ENCODE results near the gene HBA2.
"Not testable (repeated sequence)": the region's sequence is repeated elsewhere in the genome, so short reads cannot be mapped to it uniquely, and the experiment has no call there.

Gene HBA2

DNA sequence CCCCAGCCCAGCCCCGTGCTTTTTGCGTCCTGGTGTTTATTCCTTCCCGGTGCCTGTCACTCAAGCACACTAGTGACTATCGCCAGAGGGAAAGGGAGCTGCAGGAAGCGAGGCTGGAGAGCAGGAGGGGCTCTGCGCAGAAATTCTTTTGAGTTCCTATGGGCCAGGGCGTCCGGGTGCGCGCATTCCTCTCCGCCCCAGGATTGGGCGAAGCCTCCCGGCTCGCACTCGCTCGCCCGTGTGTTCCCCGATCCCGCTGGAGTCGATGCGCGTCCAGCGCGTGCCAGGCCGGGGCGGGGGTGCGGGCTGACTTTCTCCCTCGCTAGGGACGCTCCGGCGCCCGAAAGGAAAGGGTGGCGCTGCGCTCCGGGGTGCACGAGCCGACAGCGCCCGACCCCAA, 3.3 kb downstream of the HBA2 start:
- not testable (repeated sequence) for DNase-seq

- not testable (repeated sequence) for DNase-seq
Observed at GRCh38 chr16:176477-177382, 4.1 kb downstream of the HBA2 start, which contains the start of gene HBA1. HBA1 (plus strand) TSS chr16:176680; CDS start chr16:176717, 37 bp downstream.

DNA sequence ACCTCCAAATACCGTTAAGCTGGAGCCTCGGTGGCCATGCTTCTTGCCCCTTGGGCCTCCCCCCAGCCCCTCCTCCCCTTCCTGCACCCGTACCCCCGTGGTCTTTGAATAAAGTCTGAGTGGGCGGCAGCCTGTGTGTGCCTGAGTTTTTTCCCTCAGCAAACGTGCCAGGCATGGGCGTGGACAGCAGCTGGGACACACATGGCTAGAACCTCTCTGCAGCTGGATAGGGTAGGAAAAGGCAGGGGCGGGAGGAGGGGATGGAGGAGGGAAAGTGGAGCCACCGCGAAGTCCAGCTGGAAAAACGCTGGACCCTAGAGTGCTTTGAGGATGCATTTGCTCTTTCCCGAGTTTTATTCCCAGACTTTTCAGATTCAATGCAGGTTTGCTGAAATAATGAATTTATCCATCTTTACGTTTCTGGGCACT, 4.7 kb downstream of the HBA2 start:
- DNase-seq: no peak

GRCh38 chr16:177981-178667, 5.4 kb downstream of the HBA2 start:
- DNase-seq: no peak

DNA sequence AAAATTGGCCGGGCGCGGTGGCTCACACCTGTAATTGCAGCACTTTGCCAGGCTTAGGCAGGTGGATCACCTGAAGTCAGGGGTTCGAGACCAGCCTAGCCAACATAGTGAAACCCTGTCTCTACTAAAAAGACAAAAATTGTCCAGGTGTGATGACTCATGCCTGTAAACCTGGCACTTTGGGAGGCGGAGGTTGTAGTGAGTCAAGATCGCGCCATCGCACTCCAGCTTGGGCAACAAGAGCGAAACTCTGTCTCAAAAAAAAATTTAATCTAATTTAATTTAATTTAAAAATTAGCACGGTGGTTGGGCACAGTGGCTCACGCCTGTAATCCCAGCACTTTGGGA, 6.0 kb downstream of the HBA2 start:
- DNase-seq: no peak

DNA sequence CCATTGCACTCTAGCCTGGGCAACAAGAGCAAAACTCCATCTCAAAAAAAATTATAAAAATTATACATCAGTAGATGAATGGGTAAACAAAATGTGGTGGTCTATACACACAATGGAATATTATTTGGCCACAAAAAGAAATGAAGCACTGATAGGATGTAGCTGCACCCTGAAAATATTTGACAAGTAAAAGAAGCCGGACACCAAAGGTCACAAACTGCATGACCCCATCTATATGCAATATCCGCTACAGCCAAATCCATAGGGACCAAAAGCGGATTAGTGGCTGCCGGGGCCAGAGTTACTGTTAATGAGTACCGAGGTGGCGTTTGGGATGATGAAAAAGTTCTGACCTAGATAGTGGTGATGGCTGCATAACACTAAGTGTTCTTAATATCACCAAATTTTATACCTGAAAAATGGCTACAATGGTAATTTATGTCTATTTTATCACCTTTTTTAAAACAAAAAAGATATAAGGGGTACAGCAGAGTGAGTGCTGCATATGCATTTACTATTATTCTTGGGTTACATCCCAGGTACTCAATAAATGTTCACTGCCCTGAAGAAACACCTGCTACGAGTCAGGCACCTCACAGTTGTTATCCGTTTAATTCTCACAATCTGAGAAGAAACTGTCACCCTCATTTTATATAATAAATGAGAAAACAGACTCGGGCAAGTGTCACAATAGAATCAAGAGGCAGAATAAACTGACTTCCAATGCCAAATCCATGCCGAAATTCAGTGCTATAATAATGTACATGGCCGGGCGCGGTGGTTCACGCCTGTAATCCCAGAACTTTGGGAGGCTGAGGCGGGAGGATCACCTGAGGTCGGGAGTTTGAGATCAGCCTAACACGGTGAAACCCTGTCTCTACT, 6.8 kb downstream of the HBA2 start:
- no peak for DNase-seq

DNA sequence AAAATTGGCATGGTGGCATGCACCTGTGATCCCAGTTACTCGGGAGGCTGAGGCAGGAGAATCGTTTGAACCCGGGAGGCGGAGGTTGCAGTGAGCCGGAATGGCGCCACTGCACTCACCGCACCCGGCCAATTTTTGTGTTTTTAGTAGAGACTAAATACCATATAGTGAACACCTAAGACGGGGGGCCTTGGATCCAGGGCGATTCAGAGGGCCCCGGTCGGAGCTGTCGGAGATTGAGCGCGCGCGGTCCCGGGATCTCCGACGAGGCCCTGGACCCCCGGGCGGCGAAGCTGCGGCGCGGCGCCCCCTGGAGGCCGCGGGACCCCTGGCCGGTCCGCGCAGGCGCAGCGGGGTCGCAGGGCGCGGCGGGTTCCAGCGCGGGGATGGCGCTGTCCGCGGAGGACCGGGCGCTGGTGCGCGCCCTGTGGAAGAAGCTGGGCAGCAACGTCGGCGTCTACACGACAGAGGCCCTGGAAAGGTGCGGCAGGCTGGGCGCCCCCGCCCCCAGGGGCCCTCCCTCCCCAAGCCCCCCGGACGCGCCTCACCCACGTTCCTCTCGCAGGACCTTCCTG, 7.5 kb downstream of the HBA2 start, which contains the start of gene HBQ1:
TSS of gene HBQ1 (plus strand) at position 359 of the 575 bp plus-strand sequence. CDS start at position 387, 28 bp downstream.
- DNase-seq: no peak

- peak; percentile 9 for DNase-seq
Observed at GRCh38 chr16:180681-181564, 8.2 kb downstream of the HBA2 start.

- DNase-seq: no peak
Observed at GRCh38 chr16:181565-182021, 8.9 kb downstream of the HBA2 start.

DNA sequence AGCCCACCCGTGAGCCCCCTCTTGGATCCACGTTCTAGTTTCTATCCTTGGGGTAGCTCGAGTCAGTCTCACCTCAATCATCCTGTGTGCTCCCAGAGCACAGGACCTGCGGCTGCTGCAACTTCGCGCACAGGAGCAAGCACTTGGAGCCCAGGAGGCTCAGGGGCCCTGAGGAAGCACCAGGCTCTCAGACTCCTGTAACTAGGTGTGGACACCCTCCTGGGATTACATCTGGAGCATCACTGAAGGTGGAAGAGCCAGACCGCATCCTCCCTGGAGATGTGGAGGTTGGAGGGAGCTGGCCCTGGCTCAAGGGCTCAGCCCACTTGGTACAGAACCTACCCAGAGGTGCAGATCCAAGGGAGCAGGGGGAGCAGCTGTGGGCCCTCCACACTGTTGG, 10.3 kb downstream of the HBA2 start:
- DNase-seq: no peak

- DNase-seq: no peak
Observed at GRCh38 chr16:185213-185612, 12.5 kb downstream of the HBA2 start.

DNA sequence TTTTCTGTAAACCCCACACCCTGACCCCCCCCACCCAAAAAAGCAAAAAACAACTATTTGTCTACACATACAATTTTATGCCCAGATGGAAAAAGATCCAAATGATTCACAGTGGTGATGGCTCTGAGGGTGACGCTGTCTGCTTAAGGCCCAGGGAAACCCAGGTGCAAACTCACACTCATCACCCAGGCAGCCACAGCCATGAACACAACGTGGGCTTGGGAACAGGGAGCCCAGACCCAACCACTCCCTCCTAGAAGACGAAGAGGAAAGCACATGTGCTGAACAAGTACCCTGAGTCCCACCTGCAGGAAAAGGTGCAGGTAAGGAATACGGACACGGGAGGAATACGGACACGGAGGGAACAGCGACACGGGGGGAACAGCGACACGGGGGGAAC, 13.0 kb downstream of the HBA2 start:
- no peak for DNase-seq

DNA sequence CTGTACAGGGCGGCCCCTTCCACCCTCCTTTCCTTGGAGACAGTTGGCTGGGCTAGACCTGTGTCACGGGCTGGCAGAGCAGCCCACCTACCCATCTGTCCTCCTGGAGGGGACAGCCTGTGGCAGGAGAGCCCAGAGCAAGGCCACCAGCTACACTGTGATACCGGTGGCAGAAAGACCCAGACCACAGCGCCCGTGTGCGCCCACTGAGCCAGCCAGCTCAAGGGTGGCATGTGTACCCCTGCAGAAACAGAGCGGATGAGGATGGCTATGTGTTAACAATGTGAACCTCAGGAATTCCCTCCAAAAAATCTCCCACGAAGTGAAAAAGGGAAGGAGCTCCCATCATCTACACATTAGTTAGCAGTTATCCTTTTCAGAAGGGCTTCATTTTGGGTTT, 14.7 kb downstream of the HBA2 start:
- no peak for DNase-seq

DNA sequence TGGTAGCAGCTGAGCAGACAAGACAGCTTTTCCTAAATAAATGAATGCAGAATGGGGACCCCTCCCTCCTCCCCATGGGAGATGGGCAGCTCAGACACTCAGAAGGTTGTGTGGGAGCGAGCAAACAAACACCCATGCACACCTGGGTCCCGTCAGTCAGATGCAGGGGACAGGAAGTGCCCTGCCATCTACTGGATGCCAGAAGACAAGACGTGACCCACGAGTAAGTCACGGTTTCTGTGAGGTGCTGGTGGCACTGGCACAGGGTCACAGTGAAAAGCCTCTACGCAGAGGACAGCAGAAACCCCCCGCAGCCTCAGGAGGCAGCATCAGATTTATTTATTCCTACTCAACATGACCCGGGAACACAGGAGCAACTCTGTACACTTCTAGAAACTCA, 16.0 kb downstream of the HBA2 start:
- DNase-seq: no peak

DNA sequence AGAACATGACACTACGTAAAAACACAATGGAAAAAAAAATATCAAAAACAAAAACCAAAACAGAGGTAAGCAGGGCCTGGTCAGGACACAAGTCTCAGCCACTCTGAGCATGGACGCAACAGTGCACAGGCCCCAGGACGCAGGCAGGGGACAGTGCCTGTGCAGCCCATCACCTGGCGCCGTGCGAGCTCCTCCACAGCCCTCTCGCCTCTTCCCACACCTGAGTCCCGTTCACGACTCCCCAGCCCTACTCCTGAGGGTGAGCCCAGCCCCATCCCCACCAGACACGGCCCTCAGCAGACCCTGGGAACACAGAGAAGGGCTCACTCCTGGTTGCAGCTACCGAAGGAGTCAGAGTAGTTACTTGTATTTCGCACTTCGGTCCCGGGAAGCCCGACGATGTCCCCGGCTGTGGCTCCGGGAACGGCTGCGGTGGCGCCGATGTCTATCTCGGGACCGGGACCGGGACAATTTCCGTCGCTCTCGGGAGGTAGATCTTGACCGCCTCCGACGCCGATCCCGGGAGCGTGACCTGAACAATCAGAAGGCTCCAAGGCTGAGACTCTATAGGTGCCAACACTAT, 17.0 kb downstream of the HBA2 start:
- no peak for DNase-seq

DNA sequence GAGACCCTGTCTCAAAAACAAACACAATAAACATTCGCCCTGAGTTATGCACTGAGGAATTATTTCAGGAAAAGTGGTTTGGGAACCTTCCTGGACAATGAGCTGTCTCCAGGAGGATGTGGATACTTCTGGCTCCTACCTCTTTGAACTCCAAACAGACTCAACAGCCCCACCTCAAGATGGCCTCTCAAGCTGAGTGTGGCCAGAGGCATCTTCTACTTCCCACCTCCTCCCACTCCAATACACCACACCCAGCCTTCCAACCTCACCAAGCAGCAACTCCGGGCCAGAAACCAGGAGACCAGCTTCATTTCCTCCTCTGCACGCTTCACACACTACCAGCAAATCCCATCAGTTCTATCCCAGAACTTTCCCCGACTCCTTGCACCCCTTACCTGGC, 19.2 kb downstream of the HBA2 start:
- no peak for DNase-seq

- DNase-seq: no peak
Observed at GRCh38 chr16:192686-193085, 20.0 kb downstream of the HBA2 start.

- no peak for DNase-seq
Observed at GRCh38 chr16:193441-193840, 20.8 kb downstream of the HBA2 start.

DNA sequence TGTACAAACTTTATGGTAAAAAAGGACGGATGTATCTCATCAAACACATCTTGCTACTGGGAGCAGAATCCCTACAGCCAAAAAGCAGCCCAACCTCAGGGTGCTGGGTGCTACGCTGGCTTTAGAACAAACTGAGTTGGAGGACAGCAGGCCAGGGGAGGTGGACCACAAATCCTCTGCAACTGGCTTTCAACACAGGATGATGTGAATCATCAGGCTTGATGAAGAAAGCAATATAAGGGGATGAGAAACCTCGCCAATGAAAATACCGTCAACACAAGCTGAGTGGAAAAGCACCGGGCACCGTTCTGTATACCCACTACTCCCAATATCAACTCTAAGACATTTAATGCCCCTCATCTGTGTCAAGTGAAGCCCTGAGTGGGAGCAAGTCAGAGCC, 21.8 kb downstream of the HBA2 start:
- no peak for DNase-seq

GRCh38 chr16:200388-200787, 27.7 kb downstream of the HBA2 start:
- peak; percentile 14 for DNase-seq

DNA sequence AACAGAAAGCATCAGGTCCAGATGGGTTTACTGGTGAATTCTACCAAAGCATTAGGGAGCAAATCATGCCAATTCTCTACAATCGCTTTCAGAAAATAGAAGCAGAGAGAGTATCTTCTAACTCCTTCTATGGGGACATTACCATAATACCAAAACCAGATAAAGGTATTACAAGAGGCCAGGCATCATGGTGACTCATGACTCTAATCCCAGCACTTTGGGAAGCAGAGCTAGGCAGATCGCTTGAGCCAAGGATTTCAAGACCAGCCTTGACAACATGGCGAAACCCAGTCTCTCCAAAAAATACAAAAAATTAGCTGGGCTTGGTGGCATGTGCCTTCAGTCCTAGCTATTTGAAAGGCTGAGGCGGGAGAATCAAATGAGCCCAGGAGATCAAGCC, 30.6 kb downstream of the HBA2 start:
- DNase-seq: no peak
